GM04503 (cell line): ENCODE results near the gene RBMY1A1.
"Not testable (repeated sequence)": the region's sequence is repeated elsewhere in the genome, so short reads cannot be mapped to it uniquely, and the experiment has no call there.

ENCODE experiments used
- DNase-seq: peaks from one replicate; pipeline ENCODE4 v3.0.0-alpha.2; 2012; ENCODE audit warnings: low read depth

RBMY1A1 gene

GRCh38 chrY:21534579-21534978, at the start of gene RBMY1A1:
TSS of gene RBMY1A1 (plus strand) at chrY:21534879. CDS start at chrY:21536892, 2,013 bp downstream.
- DNase-seq = not testable (repeated sequence)

GRCh38 chrY:21511038-21511437, 23.6 kb upstream of the RBMY1A1 start, which contains the start of gene RBMY1B:
TSS of gene RBMY1B (plus strand) at chrY:21511338. CDS start at chrY:21513351, 2,013 bp downstream.
- DNase-seq = not testable (repeated sequence)

GRCh38 chrY:21559316-21559984, 24.8 kb downstream of the RBMY1A1 start:
- not testable (repeated sequence) for DNase-seq

DNA sequence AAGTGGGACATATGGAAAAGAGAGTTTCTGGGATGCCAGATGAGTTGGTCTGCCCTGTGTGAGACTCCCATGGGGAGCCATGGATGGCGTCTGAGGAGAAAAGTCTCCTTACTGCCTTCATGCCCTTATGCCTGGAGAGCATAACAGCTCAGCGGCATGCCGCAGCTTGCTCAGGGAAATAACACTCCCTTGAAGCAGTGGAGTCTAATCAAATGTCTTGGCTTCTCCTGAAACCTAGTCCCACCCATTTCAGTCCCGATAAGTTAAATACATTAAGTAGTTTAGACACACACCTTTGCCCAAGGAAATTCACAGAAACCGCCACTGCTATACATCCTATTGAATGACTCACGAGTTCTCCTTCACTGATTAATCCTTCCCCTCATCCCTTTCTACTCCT, 50.8 kb downstream of the RBMY1A1 start:
- DNase-seq = no peak

- DNase-seq = not testable (repeated sequence)
These were observed 51.8 kb downstream of the RBMY1A1 start for GRCh38 chrY:21586454-21586853.

GRCh38 chrY:21592059-21592458, 57.4 kb downstream of the RBMY1A1 start:
- no peak for DNase-seq

GRCh38 chrY:21596287-21596686, 61.6 kb downstream of the RBMY1A1 start:
- not testable (repeated sequence) for DNase-seq
